Hematopoietic multipotent progenitor cell treated with erythropoietin and hydrocortisone succinate and interleukin-3 and kit ligand, for 8 days (in vitro differentiated cells): ENCODE measurements around the gene MINK1.
"Not testable (repeated sequence)": the region's sequence is repeated elsewhere in the genome, so short reads cannot be mapped to it uniquely, and the experiment has no call there.

Source experiments
- DNase-seq: peaks from one replicate; pipeline ENCODE4 v3.0.0-alpha.2; 2015

Gene MINK1

GRCh38 chr17:4850246-4850645, 17.1 kb downstream of the MINK1 start:
- DNase-seq = no peak

DNA sequence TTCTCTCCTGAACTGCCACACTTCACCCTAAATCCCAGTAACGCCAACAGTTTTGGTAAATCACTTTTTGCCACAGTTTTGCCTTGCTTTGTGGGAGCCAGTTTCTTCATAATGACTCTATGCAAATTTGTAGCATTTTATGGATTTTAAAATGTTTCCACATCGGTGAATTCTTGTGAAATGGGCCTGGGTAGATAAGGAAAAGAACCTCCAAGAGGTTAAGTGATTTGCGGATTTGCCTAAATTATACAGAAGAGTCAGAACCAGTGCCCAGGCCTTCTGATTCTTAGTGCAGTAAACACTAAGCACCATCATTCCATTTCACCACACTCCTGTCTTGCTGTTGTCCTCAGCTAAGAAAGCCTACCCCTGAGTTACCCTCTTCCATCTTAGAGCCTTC, 17.9 kb downstream of the MINK1 start:
- no peak for DNase-seq

DNA sequence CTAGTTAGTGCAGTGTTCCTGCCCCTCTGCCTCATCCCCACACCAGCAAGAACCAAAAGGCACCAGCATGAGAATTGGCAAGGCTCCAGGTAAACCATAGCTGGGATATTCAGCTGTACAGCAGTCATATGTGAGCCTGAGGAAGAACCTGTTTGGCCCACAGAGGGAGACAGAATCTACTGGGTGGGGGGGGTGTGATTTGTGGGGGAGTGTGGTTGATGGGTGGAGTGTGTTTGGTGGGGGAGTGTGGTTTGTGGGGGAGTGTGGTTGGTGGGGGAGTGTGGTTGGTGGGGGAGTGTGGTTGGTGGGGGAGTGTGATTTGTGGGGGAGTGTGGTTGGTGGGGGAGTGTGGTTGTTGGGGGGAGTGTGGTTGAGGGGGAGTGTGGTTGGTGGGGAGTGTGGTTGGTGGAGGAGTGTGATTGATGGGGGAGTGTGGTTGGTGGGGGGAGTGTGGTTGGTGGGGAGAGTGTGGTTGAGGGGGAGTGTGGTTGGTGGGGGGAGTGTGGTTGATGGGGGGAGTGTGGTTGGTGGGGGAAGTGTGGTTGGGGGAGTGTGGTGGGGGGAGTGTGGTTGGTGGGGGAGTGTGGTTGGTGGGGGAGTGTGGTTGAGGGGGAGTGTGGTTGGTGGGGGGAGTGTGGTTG, 19.5 kb downstream of the MINK1 start:
- DNase-seq = peak; percentile 40

DNA sequence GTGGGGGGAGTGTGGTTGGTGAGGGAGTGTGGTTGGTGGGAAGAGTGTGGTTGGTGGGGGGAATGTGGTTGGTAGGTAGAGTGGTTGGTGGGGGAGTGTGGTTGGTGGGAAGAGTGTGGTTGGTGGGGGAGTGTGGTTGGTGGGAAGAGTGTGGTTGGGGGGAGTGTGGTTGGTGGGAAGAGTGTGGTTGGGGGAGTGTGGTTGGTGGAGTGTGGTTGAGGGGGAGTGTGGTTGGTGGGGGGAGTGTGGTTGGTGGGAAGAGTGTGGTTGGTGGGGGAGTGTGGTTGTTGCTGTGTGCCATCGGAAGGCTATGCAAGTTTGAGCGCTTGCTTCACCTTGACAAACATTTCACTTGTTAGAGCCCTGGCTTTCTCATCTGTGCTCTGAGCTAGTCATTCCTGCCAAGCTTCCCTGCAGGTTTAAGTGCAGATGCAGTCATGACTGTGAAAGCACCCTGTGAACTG, 20.1 kb downstream of the MINK1 start:
- DNase-seq = no peak

DNA sequence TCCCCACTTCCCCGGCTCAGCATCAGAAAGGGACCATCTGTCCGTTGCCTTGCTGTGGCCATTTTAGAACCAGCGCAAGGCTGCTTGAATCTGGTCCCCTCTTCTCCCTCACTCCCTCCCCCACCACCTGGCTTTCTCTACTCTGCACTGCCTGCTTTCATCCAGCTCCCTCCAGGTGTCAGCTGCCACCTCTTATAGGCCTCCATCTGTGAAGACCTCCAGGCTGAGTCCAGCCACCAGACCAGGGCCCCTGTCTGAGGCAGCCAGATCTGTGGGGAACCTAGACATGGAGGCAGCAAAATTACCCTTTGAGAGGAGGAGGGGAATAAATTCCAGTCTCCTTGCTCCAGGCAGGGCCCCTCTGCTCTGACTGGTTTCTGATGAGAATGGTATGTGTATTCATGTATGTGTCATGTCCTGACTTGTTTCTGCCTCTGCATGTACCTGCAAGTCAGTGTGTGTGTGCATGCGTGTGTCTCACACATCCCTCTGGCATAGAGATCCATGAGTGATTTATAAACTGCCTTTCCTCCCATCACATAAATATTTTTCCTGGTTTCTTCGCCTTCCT, 21.1 kb downstream of the MINK1 start:
- DNase-seq = no peak

- no peak for DNase-seq
Observed at GRCh38 chr17:4856271-4856936, 23.3 kb downstream of the MINK1 start.

DNA sequence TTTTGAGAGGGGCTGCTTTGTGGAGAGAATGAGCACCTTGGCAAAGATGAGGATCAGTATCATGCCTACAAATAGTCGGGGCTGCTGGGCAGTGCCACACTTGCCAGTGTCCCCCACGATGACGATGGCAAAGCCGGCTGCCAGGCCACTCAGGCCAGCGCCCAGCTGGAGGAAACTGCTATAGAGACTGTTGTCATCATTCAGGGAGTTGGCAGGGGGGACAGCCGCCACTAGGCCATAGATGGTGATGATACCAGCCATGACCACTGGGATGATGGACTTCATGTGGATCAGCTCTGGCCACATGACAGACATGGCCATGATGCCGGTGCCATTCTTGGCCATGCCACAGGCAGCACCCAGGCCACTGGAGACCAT, 23.8 kb downstream of the MINK1 start:
- DNase-seq = no peak

GRCh38 chr17:4857347-4857746, 24.2 kb downstream of the MINK1 start:
- not testable (repeated sequence) for DNase-seq

DNA sequence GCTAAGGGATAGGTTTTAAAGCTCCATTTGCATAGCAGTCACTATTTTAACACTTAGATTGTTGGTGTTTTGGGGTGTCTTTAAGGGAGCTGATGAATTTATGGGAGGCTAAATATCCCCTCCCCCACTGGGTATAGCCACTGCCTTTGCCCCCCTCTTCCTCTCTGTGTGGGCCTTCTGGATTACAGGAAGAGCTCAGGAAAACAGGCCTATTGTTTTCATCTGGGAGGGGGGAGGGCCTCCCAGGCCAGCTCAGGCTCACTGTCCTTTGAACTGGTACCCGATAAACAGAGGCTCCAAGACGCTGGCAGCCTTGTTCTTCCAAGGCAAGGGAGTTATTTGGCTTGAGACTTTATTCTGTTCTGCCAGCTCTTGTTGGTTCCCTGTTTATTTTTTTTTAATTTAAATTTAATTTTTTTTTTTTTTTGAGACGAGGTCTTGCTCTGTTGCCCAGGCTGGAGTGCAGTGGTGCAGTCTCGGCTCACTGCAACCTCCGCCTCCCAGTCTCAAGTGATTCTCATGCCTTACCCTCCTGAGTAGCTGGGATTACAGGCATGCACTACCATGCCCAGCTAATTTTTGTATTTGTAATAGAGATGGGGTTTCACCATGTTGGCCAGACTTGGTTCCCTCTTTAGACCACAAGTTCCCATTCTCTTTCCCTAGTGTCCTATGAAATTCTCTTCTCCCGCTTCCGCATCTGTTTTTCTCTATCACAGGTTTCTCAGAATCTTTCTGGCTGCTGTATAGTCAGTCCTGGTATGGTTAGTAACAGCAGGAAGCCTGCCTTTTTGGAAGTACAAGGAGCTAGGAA, 25.1 kb downstream of the MINK1 start:
- no peak for DNase-seq

DNA sequence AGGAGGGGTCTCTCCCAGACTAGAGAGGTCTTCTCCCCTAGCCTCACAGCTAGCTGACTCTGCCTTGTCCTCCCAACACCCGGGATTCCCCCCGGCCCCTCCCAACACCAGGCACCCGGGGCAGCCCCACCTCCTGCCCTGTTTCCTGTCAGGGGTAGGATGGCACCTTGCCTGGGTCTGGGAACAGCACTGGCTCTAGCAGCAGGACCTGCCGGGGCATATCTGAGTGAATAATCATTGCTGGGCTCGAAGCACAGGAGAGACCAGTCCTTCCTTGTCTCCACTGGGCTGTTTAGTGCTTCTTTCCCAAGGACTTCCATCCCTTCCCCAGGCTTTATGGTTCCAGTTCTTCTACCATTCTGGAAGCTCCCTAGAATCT, 25.7 kb downstream of the MINK1 start:
- DNase-seq = no peak

DNA sequence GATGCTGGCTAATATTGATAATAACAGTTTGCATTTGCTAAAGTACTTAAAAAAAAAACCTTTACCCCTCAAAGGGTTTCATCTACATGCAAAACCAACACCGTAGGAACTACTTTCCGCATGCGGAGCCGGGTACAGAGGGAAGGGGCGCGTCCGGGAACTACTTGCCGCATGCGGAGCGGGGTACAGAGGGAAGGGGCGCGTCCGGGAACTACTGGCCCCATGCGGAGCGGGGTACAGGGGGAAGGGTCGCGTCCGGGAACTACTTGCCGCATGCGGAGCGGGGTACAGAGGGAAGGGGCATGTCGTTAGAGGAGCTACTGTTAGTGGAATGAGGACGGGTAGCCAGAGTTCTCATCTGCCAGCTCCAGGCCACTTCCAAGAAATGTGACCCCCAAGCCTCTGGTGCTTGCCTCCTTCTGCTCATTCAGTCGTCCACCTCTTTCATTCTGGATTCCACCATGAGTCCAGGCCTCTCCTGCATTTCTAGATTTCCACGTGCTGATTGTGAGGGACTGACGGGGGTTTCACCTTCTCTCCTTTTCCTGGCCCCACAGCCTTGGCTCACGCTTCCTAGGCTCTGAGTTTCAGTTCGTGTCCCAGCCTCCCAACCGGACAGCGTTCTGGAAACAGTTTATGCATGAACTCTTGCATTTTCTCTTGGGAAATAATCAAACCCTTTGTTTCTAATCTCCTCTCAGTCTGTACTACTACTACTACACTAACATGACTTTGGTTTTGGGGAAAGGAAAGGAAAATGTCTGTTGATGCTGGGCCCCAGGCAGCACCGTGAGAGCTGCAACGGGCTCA, 26.9 kb downstream of the MINK1 start:
- no peak for DNase-seq

DNA sequence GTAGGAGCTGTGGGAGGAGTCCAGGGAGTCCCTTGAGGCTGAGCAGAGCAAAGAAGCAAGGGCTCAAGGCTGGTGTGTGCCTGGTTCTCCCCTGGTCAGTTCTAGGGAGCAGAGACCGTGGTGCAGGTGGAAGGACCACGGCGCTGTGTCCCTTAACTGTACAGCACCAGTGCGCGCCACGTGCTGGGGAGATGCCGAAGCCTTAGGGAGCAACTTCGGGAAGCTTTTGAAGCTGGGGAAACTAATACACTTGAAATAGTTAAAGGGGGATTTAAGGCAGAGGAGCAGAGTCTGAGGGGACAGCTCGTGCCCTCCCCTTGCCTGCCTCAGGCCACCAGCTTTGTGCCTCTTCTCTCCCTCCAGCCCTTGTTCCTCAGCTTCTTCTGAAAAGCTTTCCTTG, 27.5 kb downstream of the MINK1 start:
- DNase-seq = no peak

- DNase-seq = no peak
Observed at GRCh38 chr17:4861052-4861451, 27.9 kb downstream of the MINK1 start.

- no peak for DNase-seq
Observed at GRCh38 chr17:4862720-4863119, 29.6 kb downstream of the MINK1 start.

DNA sequence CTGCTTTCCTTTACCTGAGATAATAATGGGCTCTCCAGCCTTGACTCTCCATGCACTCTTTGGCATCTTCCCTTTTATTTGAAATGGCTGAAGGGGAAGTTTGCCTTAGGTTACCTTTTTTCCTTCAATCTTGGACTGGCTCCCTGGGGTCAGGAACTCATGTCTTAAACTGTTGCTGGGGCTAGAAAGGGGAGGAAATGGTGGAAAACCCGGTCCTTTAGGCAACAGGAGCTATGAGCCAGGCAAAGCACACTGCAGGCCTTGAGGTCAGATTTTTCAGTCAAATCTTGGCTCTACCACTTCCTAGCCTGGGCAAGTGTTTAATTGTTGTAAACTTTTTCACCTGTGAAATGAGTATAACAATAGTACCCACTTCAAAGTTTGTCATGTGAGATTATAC, 30.2 kb downstream of the MINK1 start:
- DNase-seq = no peak

DNA sequence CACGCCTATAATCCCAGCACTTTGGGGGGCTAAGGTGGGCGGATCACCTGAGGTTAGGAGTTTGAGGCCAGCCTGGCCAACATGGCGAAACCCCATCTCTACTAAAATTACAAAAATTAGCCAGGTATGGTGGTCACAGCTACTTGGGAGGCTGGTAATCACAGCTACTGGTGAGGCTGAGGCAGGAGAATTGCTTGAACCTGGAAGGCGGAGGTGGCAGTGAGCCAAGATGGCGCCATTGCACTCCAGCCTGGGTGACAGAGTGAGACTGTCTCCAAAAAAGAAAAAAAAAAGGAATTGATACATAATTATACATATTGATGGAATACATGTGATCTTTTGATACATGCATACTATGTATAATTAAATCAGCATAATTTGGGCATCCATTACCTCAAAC, 34.4 kb downstream of the MINK1 start:
- not testable (repeated sequence) for DNase-seq

DNA sequence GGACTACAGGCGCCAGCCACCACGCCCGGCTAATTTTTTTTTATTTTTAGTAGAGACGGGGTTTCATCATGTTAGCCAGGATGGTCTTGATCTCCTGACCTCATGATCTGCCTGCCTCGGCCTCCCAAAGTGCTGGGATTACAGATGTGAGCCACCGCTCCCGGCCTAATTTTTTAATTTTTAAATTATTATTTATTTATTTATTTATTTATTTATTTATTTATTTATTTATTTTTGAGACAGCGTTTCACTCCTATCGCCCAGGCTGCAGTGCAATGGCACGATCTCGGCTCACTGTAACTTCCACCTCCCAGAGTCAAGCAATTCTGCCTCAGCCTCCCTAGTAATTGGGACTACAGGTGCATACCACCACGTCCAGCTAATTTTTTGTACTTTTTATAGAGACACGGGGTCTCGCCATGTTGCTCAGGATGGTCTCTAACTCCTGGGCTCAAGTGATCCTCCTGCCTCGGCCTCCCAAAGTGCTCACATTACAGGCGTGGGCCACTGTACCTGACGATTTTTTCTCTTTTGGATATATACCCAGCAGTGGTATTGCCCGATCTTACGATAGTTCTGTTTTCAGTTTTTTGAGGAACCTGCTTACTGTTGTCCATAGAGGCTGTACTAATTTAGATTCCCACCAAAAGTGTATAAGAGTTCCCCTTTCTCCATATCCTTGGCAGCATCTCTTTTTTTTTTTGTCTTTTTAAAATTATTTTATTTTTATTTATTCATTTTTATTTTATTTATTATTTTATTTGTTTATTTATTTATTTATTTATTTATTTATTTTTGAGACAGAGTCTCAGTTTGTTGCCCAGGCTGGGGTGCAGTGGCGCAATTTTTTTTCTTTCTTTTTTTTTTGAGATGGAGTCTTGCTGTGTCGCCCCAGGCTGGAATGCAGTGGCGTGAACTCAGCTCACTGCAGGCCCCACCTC, 36.2 kb downstream of the MINK1 start:
- not testable (repeated sequence) for DNase-seq

- no peak for DNase-seq
Observed at GRCh38 chr17:4870855-4871254, 37.7 kb downstream of the MINK1 start.

GRCh38 chr17:4872786-4873185, 39.6 kb downstream of the MINK1 start:
- DNase-seq = no peak

DNA sequence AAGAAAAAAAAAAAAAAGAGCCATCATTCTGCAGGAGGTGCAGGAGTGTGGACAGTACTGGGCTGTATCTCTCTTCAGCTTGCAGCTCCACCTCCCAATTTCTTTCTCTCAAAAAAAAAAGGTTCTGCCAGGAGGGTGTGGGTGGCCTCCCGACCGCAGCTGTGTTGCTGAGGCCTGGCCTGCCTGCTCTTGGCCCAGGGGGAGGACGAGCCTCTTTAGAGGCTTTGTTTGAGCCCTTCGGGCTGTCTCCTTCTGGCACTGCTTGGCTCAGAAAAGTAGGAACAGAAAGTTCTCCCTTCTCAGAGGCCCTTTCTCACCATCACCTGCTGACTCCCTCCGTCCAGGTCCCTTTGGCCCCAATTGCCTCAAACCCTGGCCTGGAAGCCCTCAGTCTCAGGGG, 43.9 kb downstream of the MINK1 start:
- no peak for DNase-seq

DNA sequence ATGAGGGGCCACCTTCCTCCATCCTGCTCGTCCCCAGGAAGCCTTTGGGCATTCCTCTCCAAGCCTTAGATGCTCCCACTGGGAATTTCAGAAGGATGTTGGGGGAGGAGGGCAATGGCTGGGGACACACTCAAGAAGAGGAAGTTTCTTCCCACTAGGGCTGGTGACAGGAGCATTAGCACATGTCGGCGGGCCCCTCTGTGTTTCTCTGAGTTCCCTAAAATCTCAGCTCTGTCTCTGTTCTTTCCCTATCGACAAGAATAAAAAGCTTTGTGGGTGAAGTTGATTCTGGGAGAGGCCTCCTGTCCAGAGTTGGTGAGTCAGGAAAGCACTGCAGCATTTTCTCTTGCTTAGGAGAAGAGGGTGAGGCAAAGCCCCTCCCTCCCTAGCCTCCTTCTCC, 46.5 kb downstream of the MINK1 start:
- no peak for DNase-seq

- DNase-seq = no peak
Observed at GRCh38 chr17:4880857-4881256, 47.7 kb downstream of the MINK1 start.
